HepG2 (cell line): ENCODE data around the gene HSF2BP. TPM values are rescaled to one million over a fixed set of nuclear protein-coding genes. Genes with fewer than 3 reads are reported as not detected.
A peak's percentile ranks its signal among the peaks of the same experiment; 100 is the strongest.

Experiments
- CREB1 ChIP-seq, 2 experiments: fragments of 450-650 bp in 1 of 2; IDR thresholded peaks; 2 replicates each; pipeline ENCODE4 v1.6.1; 2016 to 2017; ENCODE audit warnings: control low read depth in 1 of 2, mild to moderate bottlenecking in 1 of 2, missing compliant biosample characterization in 1 of 2, missing genetic modification characterization in 1 of 2
- GABPB1 ChIP-seq: IDR thresholded peaks from 2 replicates; pipeline ENCODE4 v1.6.1; 2016; ENCODE audit warnings: mild to moderate bottlenecking, missing genetic modification reagents, moderate library complexity, missing compliant biosample characterization
- GATA4 ChIP-seq: sonication (generic); IDR thresholded peaks from 2 replicates; pipeline ENCODE4 v1.6.1; 2016; ENCODE audit warnings: antibody characterized with exemption, low read depth, borderline replicate concordance
- GPN1 ChIP-seq: sonication (generic); formaldehyde crosslinking; IDR thresholded peaks from 2 replicates; pipeline ENCODE4 v1.5.1; 2020; ENCODE audit warnings: missing genetic modification reagents, borderline replicate concordance
- HNRNPK ChIP-seq: fragments of 200-400 bp; formaldehyde crosslinking; IDR thresholded peaks from 2 replicates; pipeline ENCODE4 v1.6.1; 2018; ENCODE audit warnings: low read length, low read depth, moderate library complexity, mild to moderate bottlenecking; ENCODE audit not compliant: poor library complexity, severe bottlenecking
- NCOA1 ChIP-seq: sonication (generic); formaldehyde crosslinking; IDR thresholded peaks from 2 replicates; pipeline ENCODE4 v1.9.0; 2021; ENCODE audit warnings: missing genetic modification reagents
- NFE2L1 ChIP-seq: sonication (generic); formaldehyde crosslinking; IDR thresholded peaks from 2 replicates; pipeline ENCODE4 v1.4.0; 2020; ENCODE audit warnings: missing genetic modification reagents, mild to moderate bottlenecking, borderline replicate concordance
- NFRKB ChIP-seq: fragments of 450-650 bp; IDR thresholded peaks from 2 replicates; pipeline ENCODE4 v1.6.1; 2017
- NR2F2 ChIP-seq: IDR thresholded peaks from 2 replicates; pipeline ENCODE4 v1.6.1; 2012; ENCODE audit warnings: low read depth, inconsistent platforms, borderline replicate concordance
- PLRG1 ChIP-seq: fragments of 450-650 bp; conservative IDR thresholded peaks from 2 replicates; pipeline ENCODE4 v1.6.1; 2016
- THAP7 ChIP-seq: sonication (generic); formaldehyde crosslinking; IDR thresholded peaks from 2 replicates; pipeline ENCODE4 v1.8.1; 2023; ENCODE audit warnings: mild to moderate bottlenecking, missing genetic modification reagents
- YEATS2 ChIP-seq: sonication (generic); formaldehyde crosslinking; IDR thresholded peaks from 2 replicates; pipeline ENCODE4 v1.4.0; 2020; ENCODE audit warnings: missing genetic modification reagents, borderline replicate concordance
- YEATS4 ChIP-seq: sonication (generic); formaldehyde crosslinking; IDR thresholded peaks from 2 replicates; pipeline ENCODE4 v1.4.0; 2020; ENCODE audit warnings: missing genetic modification reagents, borderline replicate concordance
- ZBTB38 ChIP-seq: sonication (generic); formaldehyde crosslinking; IDR thresholded peaks from 2 replicates; pipeline ENCODE4 v1.5.1; 2020; ENCODE audit warnings: mild to moderate bottlenecking, missing genetic modification reagents
- ZFP36 ChIP-seq: fragments of 150-350 bp; IDR thresholded peaks from 2 replicates; pipeline ENCODE4 v1.6.1; 2018; ENCODE audit warnings: borderline replicate concordance, low read length, low read depth; ENCODE audit not compliant: partially characterized antibody
- ZNF10 ChIP-seq: sonication (generic); formaldehyde crosslinking; IDR thresholded peaks from 2 replicates; pipeline ENCODE4 v1.4.0; 2020; ENCODE audit warnings: mild to moderate bottlenecking, low read depth, missing genetic modification reagents, borderline replicate concordance
- ZNF564 ChIP-seq: sonication (generic); formaldehyde crosslinking; IDR thresholded peaks from 2 replicates; pipeline ENCODE4 v1.8.1; 2023; ENCODE audit warnings: mild to moderate bottlenecking, missing genetic modification reagents
- ZNF7 ChIP-seq: IDR thresholded peaks from 2 replicates; pipeline ENCODE4 v1.6.1; 2016; ENCODE audit warnings: missing biosample characterization, missing genetic modification reagents
- ZNF772 ChIP-seq: sonication (generic); formaldehyde crosslinking; IDR thresholded peaks from 2 replicates; pipeline ENCODE4 v1.5.0; 2020; ENCODE audit warnings: mild to moderate bottlenecking, missing genetic modification reagents
- polyA plus RNA-seq, 8 experiments: library from polyadenylated mRNA; depleted of rRNA in 3 of 8; stranded (reverse) in 7 of 8; unstranded in 1 of 8; fragments of >200 nt; fragmentation: Illumina TruSeq in 4 of 8; extraction: Trizol in 4 of 8; gene quantifications; 2 replicates each; pipeline versions ENCODE4 v1.2.1 to v1.2.3, GENCODE V29; 2011 to 2016; ENCODE audit warnings: low read depth in 4 of 8, missing spikeins in 1 of 8, mixed read lengths in 1 of 8; ENCODE audit not compliant: insufficient read depth in 1 of 8
- total RNA-seq, 5 experiments: library from RNA; depleted of rRNA; stranded (reverse); fragments of >200 nt; fragmentation: Illumina TruSeq; extraction: Trizol; gene quantifications; 2 replicates each; pipeline ENCODE4 v1.2.3, GENCODE V29; 2016; ENCODE audit warnings: low read depth in 1 of 5
- TF ChIP-seq, protein P1 (sequence below): sonication (generic); formaldehyde crosslinking; IDR thresholded peaks from 2 replicates; pipeline ENCODE4 v1.4.0; 2020; ENCODE audit warnings: missing genetic modification reagents, low read depth, mild to moderate bottlenecking, borderline replicate concordance
- TF ChIP-seq, protein P2 (sequence below): sonication (generic); formaldehyde crosslinking; IDR thresholded peaks from 2 replicates; pipeline ENCODE4; 2020; ENCODE audit warnings: missing genetic modification reagents, mild to moderate bottlenecking, borderline replicate concordance
- TF ChIP-seq, protein P3 (sequence below): sonication (generic); formaldehyde crosslinking; IDR thresholded peaks from 2 replicates; pipeline ENCODE4 v1.8.0; 2022; ENCODE audit warnings: mild to moderate bottlenecking, missing genetic modification reagents, moderate library complexity
- TF ChIP-seq, protein P4 (sequence below): sonication (generic); formaldehyde crosslinking; IDR thresholded peaks from 2 replicates; pipeline ENCODE4 v1.4.0; 2020; ENCODE audit warnings: missing genetic modification reagents

HSF2BP gene
- total and polyA plus RNA-seq, 2 of the 13 experiments (the other 11 are each of a cell fraction or from before 2014, with no cell fraction given) = 0.67 to 2.2 TPM

GRCh38 chr21:43585924-43586413, 73.3 kb downstream of the HSF2BP start (continued):
- no peak for TF ChIP-seq NFRKB
- TF ChIP-seq YEATS2 (CRISPR knock-in tag) = peak; percentile 35; the same call in 1 of the 2 replicates
- TF ChIP-seq CREB1 (IDR thresholded peaks at IDR 0.05) = 0 out of 2 replicates have a peak, but pooled peaks have one; percentile 22
- no peak for TF ChIP-seq CREB1 (CRISPR knock-in tag; IDR thresholded peaks at IDR 0.05)
- TF ChIP-seq HNRNPK = no peak
- no peak for TF ChIP-seq GATA4
- TF ChIP-seq, protein P1, sequence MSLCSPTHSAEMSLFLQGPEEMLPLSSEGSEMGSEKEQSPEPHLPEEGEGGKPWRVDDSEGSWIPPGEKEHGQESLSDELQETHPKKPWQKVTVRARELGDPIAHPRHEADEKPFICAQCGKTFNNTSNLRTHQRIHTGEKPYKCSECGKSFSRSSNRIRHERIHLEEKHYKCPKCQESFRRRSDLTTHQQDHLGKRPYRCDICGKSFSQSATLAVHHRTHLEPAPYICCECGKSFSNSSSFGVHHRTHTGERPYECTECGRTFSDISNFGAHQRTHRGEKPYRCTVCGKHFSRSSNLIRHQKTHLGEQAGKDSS (CRISPR knock-in tag) = no peak
- TF ChIP-seq, protein P2, sequence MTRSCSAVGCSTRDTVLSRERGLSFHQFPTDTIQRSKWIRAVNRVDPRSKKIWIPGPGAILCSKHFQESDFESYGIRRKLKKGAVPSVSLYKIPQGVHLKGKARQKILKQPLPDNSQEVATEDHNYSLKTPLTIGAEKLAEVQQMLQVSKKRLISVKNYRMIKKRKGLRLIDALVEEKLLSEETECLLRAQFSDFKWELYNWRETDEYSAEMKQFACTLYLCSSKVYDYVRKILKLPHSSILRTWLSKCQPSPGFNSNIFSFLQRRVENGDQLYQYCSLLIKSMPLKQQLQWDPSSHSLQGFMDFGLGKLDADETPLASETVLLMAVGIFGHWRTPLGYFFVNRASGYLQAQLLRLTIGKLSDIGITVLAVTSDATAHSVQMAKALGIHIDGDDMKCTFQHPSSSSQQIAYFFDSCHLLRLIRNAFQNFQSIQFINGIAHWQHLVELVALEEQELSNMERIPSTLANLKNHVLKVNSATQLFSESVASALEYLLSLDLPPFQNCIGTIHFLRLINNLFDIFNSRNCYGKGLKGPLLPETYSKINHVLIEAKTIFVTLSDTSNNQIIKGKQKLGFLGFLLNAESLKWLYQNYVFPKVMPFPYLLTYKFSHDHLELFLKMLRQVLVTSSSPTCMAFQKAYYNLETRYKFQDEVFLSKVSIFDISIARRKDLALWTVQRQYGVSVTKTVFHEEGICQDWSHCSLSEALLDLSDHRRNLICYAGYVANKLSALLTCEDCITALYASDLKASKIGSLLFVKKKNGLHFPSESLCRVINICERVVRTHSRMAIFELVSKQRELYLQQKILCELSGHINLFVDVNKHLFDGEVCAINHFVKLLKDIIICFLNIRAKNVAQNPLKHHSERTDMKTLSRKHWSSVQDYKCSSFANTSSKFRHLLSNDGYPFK = no peak
- TF ChIP-seq ZNF772 (CRISPR knock-in tag) = peak; percentile 50; the same call in 1 of the 2 replicates
- TF ChIP-seq GABPB1 = no peak
- no peak for TF ChIP-seq ZFP36
- no peak for TF ChIP-seq ZNF10 (CRISPR knock-in tag)
- TF ChIP-seq GPN1 (CRISPR knock-in tag) = no peak
- TF ChIP-seq, protein P3, sequence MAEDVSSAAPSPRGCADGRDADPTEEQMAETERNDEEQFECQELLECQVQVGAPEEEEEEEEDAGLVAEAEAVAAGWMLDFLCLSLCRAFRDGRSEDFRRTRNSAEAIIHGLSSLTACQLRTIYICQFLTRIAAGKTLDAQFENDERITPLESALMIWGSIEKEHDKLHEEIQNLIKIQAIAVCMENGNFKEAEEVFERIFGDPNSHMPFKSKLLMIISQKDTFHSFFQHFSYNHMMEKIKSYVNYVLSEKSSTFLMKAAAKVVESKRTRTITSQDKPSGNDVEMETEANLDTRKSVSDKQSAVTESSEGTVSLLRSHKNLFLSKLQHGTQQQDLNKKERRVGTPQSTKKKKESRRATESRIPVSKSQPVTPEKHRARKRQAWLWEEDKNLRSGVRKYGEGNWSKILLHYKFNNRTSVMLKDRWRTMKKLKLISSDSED = no peak
- no peak for TF ChIP-seq YEATS4 (CRISPR knock-in tag)
- no peak for TF ChIP-seq PLRG1
- TF ChIP-seq ZBTB38 = no peak
- TF ChIP-seq NCOA1 (CRISPR knock-in tag) = no peak
- no peak for TF ChIP-seq ZNF564
- TF ChIP-seq NFE2L1 = no peak
- TF ChIP-seq NR2F2 = no peak
- TF ChIP-seq, protein P4, sequence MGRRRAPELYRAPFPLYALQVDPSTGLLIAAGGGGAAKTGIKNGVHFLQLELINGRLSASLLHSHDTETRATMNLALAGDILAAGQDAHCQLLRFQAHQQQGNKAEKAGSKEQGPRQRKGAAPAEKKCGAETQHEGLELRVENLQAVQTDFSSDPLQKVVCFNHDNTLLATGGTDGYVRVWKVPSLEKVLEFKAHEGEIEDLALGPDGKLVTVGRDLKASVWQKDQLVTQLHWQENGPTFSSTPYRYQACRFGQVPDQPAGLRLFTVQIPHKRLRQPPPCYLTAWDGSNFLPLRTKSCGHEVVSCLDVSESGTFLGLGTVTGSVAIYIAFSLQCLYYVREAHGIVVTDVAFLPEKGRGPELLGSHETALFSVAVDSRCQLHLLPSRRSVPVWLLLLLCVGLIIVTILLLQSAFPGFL = no peak
- TF ChIP-seq THAP7 (CRISPR knock-in tag) = no peak
- TF ChIP-seq ZNF7 (CRISPR knock-in tag) = no peak
